ENCODE measurements around the gene GBF1.

DNA sequence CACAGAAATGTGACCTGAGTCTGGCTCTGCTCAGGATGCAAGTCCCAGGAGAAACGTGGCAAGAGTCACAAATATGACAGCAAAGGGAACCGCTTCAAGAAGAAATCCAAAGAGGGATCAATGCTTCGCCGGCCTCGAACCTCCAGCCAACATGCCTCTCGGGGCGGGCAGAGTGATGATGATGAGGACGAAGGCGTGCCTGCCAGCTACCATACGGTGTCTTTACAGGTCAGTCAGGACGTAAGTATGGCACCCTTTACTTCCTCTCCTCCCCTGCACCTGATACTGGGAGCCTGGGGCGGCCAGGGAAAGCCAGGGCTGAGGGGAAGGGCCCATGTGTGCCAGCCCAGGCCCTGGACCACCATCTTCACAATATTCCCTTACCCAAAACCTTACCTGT lies 131.6 kb downstream of the GBF1 start:
- no peak for TF ChIP-seq POLR2AphosphoS5 (IDR thresholded peaks at IDR 0.05)
- TF ChIP-seq, protein P1, sequence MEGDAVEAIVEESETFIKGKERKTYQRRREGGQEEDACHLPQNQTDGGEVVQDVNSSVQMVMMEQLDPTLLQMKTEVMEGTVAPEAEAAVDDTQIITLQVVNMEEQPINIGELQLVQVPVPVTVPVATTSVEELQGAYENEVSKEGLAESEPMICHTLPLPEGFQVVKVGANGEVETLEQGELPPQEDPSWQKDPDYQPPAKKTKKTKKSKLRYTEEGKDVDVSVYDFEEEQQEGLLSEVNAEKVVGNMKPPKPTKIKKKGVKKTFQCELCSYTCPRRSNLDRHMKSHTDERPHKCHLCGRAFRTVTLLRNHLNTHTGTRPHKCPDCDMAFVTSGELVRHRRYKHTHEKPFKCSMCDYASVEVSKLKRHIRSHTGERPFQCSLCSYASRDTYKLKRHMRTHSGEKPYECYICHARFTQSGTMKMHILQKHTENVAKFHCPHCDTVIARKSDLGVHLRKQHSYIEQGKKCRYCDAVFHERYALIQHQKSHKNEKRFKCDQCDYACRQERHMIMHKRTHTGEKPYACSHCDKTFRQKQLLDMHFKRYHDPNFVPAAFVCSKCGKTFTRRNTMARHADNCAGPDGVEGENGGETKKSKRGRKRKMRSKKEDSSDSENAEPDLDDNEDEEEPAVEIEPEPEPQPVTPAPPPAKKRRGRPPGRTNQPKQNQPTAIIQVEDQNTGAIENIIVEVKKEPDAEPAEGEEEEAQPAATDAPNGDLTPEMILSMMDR (IDR thresholded peaks at IDR 0.05; ENCODE audit: poor library complexity, severe bottlenecking) = no peak
- no peak for TF ChIP-seq EZH2 (IDR thresholded peaks at IDR 0.05; ENCODE audit: borderline replicate concordance, insufficient read depth, low read length, poor library complexity, severe bottlenecking)
- TF ChIP-seq RAD21 (conservative IDR thresholded peaks at IDR 0.05) = no peak
- TF ChIP-seq MXI1 (conservative IDR thresholded peaks at IDR 0.05; ENCODE audit: poor library complexity, severe bottlenecking) = no peak
- no peak for TF ChIP-seq EP300 (conservative IDR thresholded peaks at IDR 0.05; ENCODE audit: poor library complexity, severe bottlenecking)
- TF ChIP-seq, protein P2, sequence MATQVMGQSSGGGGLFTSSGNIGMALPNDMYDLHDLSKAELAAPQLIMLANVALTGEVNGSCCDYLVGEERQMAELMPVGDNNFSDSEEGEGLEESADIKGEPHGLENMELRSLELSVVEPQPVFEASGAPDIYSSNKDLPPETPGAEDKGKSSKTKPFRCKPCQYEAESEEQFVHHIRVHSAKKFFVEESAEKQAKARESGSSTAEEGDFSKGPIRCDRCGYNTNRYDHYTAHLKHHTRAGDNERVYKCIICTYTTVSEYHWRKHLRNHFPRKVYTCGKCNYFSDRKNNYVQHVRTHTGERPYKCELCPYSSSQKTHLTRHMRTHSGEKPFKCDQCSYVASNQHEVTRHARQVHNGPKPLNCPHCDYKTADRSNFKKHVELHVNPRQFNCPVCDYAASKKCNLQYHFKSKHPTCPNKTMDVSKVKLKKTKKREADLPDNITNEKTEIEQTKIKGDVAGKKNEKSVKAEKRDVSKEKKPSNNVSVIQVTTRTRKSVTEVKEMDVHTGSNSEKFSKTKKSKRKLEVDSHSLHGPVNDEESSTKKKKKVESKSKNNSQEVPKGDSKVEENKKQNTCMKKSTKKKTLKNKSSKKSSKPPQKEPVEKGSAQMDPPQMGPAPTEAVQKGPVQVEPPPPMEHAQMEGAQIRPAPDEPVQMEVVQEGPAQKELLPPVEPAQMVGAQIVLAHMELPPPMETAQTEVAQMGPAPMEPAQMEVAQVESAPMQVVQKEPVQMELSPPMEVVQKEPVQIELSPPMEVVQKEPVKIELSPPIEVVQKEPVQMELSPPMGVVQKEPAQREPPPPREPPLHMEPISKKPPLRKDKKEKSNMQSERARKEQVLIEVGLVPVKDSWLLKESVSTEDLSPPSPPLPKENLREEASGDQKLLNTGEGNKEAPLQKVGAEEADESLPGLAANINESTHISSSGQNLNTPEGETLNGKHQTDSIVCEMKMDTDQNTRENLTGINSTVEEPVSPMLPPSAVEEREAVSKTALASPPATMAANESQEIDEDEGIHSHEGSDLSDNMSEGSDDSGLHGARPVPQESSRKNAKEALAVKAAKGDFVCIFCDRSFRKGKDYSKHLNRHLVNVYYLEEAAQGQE (IDR thresholded peaks at IDR 0.05; ENCODE audit: borderline replicate concordance) = no peak

Measured in neural cell (in vitro differentiated cells).